ENCODE results near the gene TMED1.
A peak's percentile ranks its signal among the peaks of the same experiment; 100 is the strongest.
"Not testable (repeated sequence)": the region's sequence is repeated elsewhere in the genome, so short reads cannot be mapped to it uniquely, and the experiment has no call there.

TMED1 gene

GRCh38 chr19:10835754-10836478, at the start of gene TMED1:
Gene TMED1, minus strand, starts transcription at chr19:10836212. Its CDS starts 21 bp downstream, at chr19:10836191.
- DNase-seq = peak; percentile 93

- no peak for DNase-seq
Observed at GRCh38 chr19:10885201-10886169, 49.5 kb upstream of the TMED1 start.

- no peak for DNase-seq
Observed at GRCh38 chr19:10884274-10884673, 48.3 kb upstream of the TMED1 start.

GRCh38 chr19:10882108-10882457, 46.1 kb upstream of the TMED1 start:
- DNase-seq = no peak

GRCh38 chr19:10881403-10882107, 45.5 kb upstream of the TMED1 start:
- no peak for DNase-seq

GRCh38 chr19:10878253-10878652, 42.2 kb upstream of the TMED1 start:
- no peak for DNase-seq

GRCh38 chr19:10877608-10878007, 41.6 kb upstream of the TMED1 start:
- DNase-seq = not testable (repeated sequence)

GRCh38 chr19:10876459-10877240, 40.6 kb upstream of the TMED1 start:
- no peak for DNase-seq

GRCh38 chr19:10874024-10874423, 38.0 kb upstream of the TMED1 start:
- DNase-seq = no peak

GRCh38 chr19:10872546-10873107, 36.6 kb upstream of the TMED1 start:
- no peak for DNase-seq

GRCh38 chr19:10871711-10872545, 35.9 kb upstream of the TMED1 start:
- DNase-seq = peak; percentile 43

GRCh38 chr19:10870955-10871603, 35.1 kb upstream of the TMED1 start, which contains the start of gene CARM1:
Gene CARM1, plus strand, starts transcription at chr19:10871553. Its CDS starts 150 bp downstream, at chr19:10871703.
- peak; percentile 100 for DNase-seq

GRCh38 chr19:10870501-10870954, 34.5 kb upstream of the TMED1 start:
- DNase-seq = no peak

GRCh38 chr19:10869872-10870311, 33.9 kb upstream of the TMED1 start:
- not testable (repeated sequence) for DNase-seq

- DNase-seq = no peak
Observed at GRCh38 chr19:10868872-10869547, 33.0 kb upstream of the TMED1 start.

- no peak for DNase-seq
Observed at GRCh38 chr19:10866495-10866894, 30.5 kb upstream of the TMED1 start.

GRCh38 chr19:10864538-10864899, 28.5 kb upstream of the TMED1 start:
- peak; percentile 89 for DNase-seq

GRCh38 chr19:10863107-10863717, 27.2 kb upstream of the TMED1 start:
- no peak for DNase-seq

- DNase-seq = no peak
Observed at GRCh38 chr19:10862561-10863106, 26.6 kb upstream of the TMED1 start.

Data from CD4-positive, alpha-beta T cell treated with Interleukin-6 for 4 hours (primary cell).